RWPE1 (cell line): ENCODE measurements around the gene CFB.
"Not testable (repeated sequence)": the region's sequence is repeated elsewhere in the genome, so short reads cannot be mapped to it uniquely, and the experiment has no call there.

Experiments used
- CTCF ChIA-PET: fragments of 350-600 bp; sonication (Branson Sonifier 250); formaldehyde crosslinking; extraction: SDS; loops from one replicate; lab custom pipeline; 2021; lab: Yijun Ruan, JAX
- POLR2A ChIA-PET: fragments of 400-600 bp; formaldehyde crosslinking; extraction: SDS; loops from one replicate; lab custom pipeline; 2020; ENCODE audit warnings: antibody characterized with exemption; ENCODE audit not compliant: low non-redundant PET; lab: Yijun Ruan, JAX
- DNase-seq: peaks from one replicate; pipeline ENCODE4 v3.0.0; 2012; ENCODE audit warnings: low spot score
- H3K27ac ChIP-seq: fragments of 450-650 bp; 2 replicates; pipeline ENCODE4 v1.5.1; 2017
- CTCF ChIP-seq: fragments of 450-650 bp; conservative IDR thresholded peaks from 2 replicates; pipeline ENCODE4 v1.5.1; 2017; ENCODE audit warnings: low read depth, mild to moderate bottlenecking

CFB gene

GRCh38 chr6:31903957-31904356 is 41.9 kb upstream of the CFB start:
- TF ChIP-seq CTCF: no peak
- H3K27ac ChIP-seq: no peak overlapping the region
- ChIA-PET POLR2A (no interaction called here), CTCF (interaction anchor here (0.5 kb wide), 1 partner anchor 559 kb away, joined by 3 read pairs; no protein-coding TSS in a partner anchor)
- no peak for DNase-seq

GRCh38 chr6:31905041-31905440 is 40.9 kb upstream of the CFB start:
- no peak overlapping the region for H3K27ac ChIP-seq
- ChIA-PET CTCF (interaction anchor here (0.7 kb wide), 1 partner anchor 1282 kb away, joined by 5 read pairs; no protein-coding TSS in a partner anchor), POLR2A (no interaction called here)
- DNase-seq: no peak
- no peak for TF ChIP-seq CTCF

GRCh38 chr6:31906122-31906521 is 39.8 kb upstream of the CFB start:
- H3K27ac ChIP-seq: no peak overlapping the region
- CTCF ChIA-PET: no interaction called here
- POLR2A ChIA-PET: interaction anchor here (0.6 kb wide), 1 partner anchor 74 kb away, joined by 4 read pairs; no protein-coding TSS in a partner anchor
- no peak for DNase-seq
- TF ChIP-seq CTCF: no peak

GRCh38 chr6:31906727-31907126 is 39.2 kb upstream of the CFB start:
- DNase-seq, CTCF ChIA-PET, H3K27ac ChIP-seq: not testable (repeated sequence)
- POLR2A ChIA-PET: interaction anchor here (0.6 kb wide), 1 partner anchor 43 kb away, joined by 6 read pairs; no protein-coding TSS in a partner anchor

- ChIA-PET CTCF (no interaction called here), POLR2A (interaction anchor here (0.6 to 0.7 kb wide), 2 partner anchors 39 to 43 kb away, joined by 6 to 8 read pairs; partner anchors contain the start of gene CFB)
- no peak for TF ChIP-seq CTCF
- H3K27ac ChIP-seq: no peak overlapping the region
- DNase-seq: no peak
These were observed 38.6 kb upstream of the CFB start for GRCh38 chr6:31907158-31907813.

- CTCF ChIA-PET, DNase-seq, H3K27ac ChIP-seq: not testable (repeated sequence)
- POLR2A ChIA-PET: interaction anchor here (0.7 kb wide), 2 partner anchors 38 to 343 kb away, joined by 4 to 8 read pairs; partner anchors contain the start of gene CFB
These were observed 37.6 kb upstream of the CFB start for GRCh38 chr6:31908255-31908654.

GRCh38 chr6:31908791-31909190 is 37.1 kb upstream of the CFB start:
- TF ChIP-seq CTCF: no peak
- ChIA-PET POLR2A (interaction anchor here (0.7 kb wide), 1 partner anchor 344 kb away, joined by 4 read pairs; no protein-coding TSS in a partner anchor), CTCF (no interaction called here)
- DNase-seq: no peak
- H3K27ac ChIP-seq: no peak overlapping the region

GRCh38 chr6:31909298-31909697 is 36.6 kb upstream of the CFB start:
- POLR2A ChIA-PET: not testable (repeated sequence)

More at GRCh38 chr6:31909298-31909697, 36.6 kb upstream of the CFB start:
- not testable (repeated sequence) for H3K27ac ChIP-seq, DNase-seq
- CTCF ChIA-PET: interaction anchor here (0.6 to 0.7 kb wide), 2 partner anchors 139 to 963 kb away, joined by 3 to 9 read pairs; no protein-coding TSS in a partner anchor
